ENCODE measurements around the gene NDUFAF8.

DNA sequence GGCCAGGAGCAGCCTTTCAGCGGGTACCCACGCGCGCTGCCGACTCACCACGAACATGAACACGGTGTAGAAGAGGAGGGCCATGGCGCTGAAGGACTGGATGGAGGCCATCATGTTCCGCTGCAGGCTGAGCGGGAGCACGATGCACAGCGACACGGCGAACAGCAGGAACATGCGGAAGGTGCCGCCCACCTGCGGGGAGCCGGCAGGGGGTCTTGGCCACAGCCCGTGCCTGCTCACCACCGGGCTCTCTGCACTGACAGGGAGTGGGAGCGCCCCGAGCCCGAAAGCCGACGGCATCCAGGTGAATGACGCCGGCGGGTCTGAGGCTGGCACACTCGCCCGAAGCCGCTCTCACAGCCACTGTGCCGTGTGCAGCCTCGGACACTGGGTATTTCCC lies 43.0 kb downstream of the NDUFAF8 start:
- TF ChIP-seq, protein P1, sequence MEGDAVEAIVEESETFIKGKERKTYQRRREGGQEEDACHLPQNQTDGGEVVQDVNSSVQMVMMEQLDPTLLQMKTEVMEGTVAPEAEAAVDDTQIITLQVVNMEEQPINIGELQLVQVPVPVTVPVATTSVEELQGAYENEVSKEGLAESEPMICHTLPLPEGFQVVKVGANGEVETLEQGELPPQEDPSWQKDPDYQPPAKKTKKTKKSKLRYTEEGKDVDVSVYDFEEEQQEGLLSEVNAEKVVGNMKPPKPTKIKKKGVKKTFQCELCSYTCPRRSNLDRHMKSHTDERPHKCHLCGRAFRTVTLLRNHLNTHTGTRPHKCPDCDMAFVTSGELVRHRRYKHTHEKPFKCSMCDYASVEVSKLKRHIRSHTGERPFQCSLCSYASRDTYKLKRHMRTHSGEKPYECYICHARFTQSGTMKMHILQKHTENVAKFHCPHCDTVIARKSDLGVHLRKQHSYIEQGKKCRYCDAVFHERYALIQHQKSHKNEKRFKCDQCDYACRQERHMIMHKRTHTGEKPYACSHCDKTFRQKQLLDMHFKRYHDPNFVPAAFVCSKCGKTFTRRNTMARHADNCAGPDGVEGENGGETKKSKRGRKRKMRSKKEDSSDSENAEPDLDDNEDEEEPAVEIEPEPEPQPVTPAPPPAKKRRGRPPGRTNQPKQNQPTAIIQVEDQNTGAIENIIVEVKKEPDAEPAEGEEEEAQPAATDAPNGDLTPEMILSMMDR (IDR thresholded peaks at IDR 0.05): no peak
- TF ChIP-seq EP300 (IDR thresholded peaks at IDR 0.05): no peak
